ENCODE measurements around the gene SEMA5A.

SEMA5A gene
- total RNA-seq: 0.36 to 0.87 reads per million in 2 donors

- no peak for DNase-seq
These were observed at the start of gene SEMA5A for GRCh38 chr5:9545992-9546851. SEMA5A (minus strand) TSS chr5:9546075; CDS start chr5:9379946, 166,129 bp downstream.

GRCh38 chr5:9594913-9595312, 49.0 kb upstream of the SEMA5A start:
- DNase-seq: no peak

GRCh38 chr5:9589049-9589835, 43.4 kb upstream of the SEMA5A start:
- no peak for DNase-seq

- no peak for DNase-seq
These were observed 42.4 kb upstream of the SEMA5A start for GRCh38 chr5:9588254-9588653.

- DNase-seq: no peak
These were observed 41.3 kb upstream of the SEMA5A start for GRCh38 chr5:9587135-9587534.

- no peak for DNase-seq
These were observed 36.5 kb upstream of the SEMA5A start for GRCh38 chr5:9582406-9582805.

- DNase-seq: no peak
These were observed 27.9 kb upstream of the SEMA5A start for GRCh38 chr5:9573796-9574195.

- DNase-seq: no peak
These were observed 26.4 kb upstream of the SEMA5A start for GRCh38 chr5:9572246-9572645.

- DNase-seq: no peak
These were observed 25.0 kb upstream of the SEMA5A start for GRCh38 chr5:9570876-9571275.

GRCh38 chr5:9567039-9567438, 21.2 kb upstream of the SEMA5A start:
- DNase-seq: no peak

GRCh38 chr5:9564752-9565151, 18.9 kb upstream of the SEMA5A start:
- no peak for DNase-seq

GRCh38 chr5:9562141-9562540, 16.3 kb upstream of the SEMA5A start:
- no peak for DNase-seq

- DNase-seq: no peak
These were observed 14.1 kb upstream of the SEMA5A start for GRCh38 chr5:9559965-9560364.

- no peak for DNase-seq
These were observed 12.6 kb upstream of the SEMA5A start for GRCh38 chr5:9558319-9558965.

GRCh38 chr5:9557696-9558095, 11.8 kb upstream of the SEMA5A start:
- DNase-seq: no peak

- DNase-seq: no peak
These were observed 10.1 kb upstream of the SEMA5A start for GRCh38 chr5:9555961-9556360.

- DNase-seq: no peak
These were observed 8.2 kb upstream of the SEMA5A start for GRCh38 chr5:9554122-9554521.

- no peak for DNase-seq
These were observed 7.7 kb upstream of the SEMA5A start for GRCh38 chr5:9553561-9553960.

- no peak for DNase-seq
These were observed 6.0 kb upstream of the SEMA5A start for GRCh38 chr5:9551567-9552537.

- DNase-seq: no peak
These were observed 4.1 kb upstream of the SEMA5A start for GRCh38 chr5:9549941-9550340.

GRCh38 chr5:9547122-9547947, 1.5 kb upstream of the SEMA5A start:
- no peak for DNase-seq
